ENCODE data around the gene MUC15. TPM values are rescaled to one million over a fixed set of nuclear protein-coding genes. Genes with fewer than 3 reads are reported as not detected.

Gene MUC15
- total RNA-seq, 1 donor, result not detected

DNA sequence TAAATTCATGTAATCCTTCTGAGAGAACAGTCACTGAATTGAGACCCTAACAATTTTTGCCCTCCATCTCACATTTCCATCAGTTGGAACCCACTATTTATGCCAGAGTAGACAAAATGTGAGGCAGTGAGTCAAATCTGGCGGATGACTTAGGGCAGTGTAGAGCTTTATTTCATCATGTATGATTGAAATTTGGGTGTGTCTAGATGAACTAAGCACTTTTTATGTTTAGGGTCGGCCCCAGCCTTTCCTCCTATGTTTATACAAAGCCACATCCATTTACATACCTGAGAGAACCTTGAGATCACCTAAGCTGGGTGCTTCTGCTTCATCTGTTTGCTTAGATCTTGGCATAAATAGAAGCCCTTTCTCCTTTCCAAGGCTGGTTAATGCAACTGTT lies 15.0 kb upstream of the MUC15 start:
- TF ChIP-seq, protein P1, sequence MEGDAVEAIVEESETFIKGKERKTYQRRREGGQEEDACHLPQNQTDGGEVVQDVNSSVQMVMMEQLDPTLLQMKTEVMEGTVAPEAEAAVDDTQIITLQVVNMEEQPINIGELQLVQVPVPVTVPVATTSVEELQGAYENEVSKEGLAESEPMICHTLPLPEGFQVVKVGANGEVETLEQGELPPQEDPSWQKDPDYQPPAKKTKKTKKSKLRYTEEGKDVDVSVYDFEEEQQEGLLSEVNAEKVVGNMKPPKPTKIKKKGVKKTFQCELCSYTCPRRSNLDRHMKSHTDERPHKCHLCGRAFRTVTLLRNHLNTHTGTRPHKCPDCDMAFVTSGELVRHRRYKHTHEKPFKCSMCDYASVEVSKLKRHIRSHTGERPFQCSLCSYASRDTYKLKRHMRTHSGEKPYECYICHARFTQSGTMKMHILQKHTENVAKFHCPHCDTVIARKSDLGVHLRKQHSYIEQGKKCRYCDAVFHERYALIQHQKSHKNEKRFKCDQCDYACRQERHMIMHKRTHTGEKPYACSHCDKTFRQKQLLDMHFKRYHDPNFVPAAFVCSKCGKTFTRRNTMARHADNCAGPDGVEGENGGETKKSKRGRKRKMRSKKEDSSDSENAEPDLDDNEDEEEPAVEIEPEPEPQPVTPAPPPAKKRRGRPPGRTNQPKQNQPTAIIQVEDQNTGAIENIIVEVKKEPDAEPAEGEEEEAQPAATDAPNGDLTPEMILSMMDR (IDR thresholded peaks at IDR 0.05; ENCODE audit: insufficient read depth, low read length), result no peak
- no peak overlapping the region for H3K4me3 ChIP-seq (ENCODE audit: low read depth, low read length)
- DNase-seq (ENCODE audit: low read depth), result no peak

DNA sequence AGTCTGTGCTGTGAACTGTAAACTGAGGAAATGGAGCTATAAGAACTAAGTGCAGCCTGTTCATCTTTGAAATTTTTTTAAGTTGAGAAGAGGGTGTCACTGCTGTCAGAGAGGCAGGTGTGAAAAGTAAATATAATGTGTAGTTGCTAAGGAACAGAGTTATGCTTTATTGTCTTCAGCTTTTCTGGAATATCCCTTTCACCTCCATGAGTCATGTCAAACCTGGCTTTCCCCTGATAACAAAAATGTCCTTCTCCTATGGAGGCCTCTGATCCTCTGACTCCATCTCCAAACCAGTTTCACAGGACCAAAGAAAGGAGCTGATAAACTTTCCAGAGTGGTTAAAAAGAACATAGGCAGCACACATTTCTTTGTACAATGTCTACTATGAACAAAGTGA lies 12.8 kb upstream of the MUC15 start:
- DNase-seq (ENCODE audit: low read depth), result no peak
- no peak overlapping the region for H3K4me3 ChIP-seq (ENCODE audit: low read depth, low read length)
- TF ChIP-seq, protein P1 (IDR thresholded peaks at IDR 0.05; ENCODE audit: insufficient read depth, low read length), result no peak

DNA sequence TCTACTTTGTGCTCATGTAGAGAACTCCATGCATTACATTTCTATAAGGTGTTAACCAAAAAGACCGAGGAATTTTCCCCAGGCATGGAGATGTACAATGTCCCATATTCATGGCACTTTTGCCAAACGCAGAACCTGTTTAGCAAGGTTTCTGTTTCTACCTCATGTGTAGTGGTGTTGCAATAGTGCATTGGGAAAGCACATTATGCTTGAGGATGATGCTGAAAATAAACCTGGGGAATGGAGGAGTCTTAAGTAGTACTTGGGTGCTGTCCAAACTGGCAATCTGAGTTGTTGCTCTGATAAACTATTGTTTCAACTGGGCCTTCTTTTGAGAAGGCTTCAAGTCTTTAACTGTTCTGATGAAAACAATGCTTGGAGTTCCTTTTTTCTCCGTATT lies 11.5 kb upstream of the MUC15 start:
- TF ChIP-seq, protein P1 (IDR thresholded peaks at IDR 0.05; ENCODE audit: insufficient read depth, low read length), result no peak
- DNase-seq (ENCODE audit: low read depth), result peak; percentile 65
- H3K4me3 ChIP-seq (ENCODE audit: low read depth, low read length), result no peak overlapping the region

DNA sequence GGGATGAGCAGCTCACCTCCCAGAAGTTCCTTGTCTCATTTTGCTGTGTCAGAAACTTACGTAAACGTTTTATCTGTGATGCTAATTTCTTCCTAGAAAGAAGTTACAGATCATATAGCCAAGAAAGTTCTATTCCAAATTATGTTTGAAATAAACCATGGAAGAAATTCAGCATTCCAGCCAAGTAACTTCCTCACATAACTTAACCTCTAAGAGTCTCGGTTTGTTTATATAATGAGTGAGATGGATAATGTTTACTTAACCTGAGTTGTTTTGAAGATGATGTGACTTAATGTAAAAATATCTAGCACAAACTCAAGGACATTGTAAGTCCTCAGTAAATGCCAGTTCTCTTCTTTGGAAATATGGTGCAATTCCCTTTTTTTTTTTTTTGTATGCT lies 8.9 kb upstream of the MUC15 start:
- TF ChIP-seq, protein P1 (IDR thresholded peaks at IDR 0.05; ENCODE audit: insufficient read depth, low read length), result no peak
- no peak overlapping the region for H3K4me3 ChIP-seq (ENCODE audit: low read depth, low read length)
- DNase-seq (ENCODE audit: low read depth), result peak; percentile 48

DNA sequence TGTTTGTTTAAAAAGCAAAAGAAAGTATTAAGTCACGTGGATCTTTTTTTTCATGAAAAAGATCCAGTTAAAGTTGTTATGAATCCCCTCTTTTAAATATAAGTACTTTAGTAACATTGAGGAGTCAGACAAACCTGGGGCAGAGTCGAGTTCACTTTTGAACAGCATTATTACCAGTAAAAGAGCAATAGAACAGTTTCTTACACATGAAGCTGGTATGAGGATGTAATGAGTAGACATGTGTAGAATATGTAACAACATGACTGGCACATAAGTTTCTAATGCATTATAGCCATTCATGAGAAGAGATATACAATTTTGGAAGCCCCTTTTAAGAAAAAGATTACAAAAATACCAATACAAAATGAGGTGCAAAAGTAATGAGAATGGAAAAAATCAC lies 7.6 kb upstream of the MUC15 start:
- TF ChIP-seq, protein P1 (IDR thresholded peaks at IDR 0.05; ENCODE audit: insufficient read depth, low read length), result no peak
- no peak overlapping the region for H3K4me3 ChIP-seq (ENCODE audit: low read depth, low read length)
- DNase-seq (ENCODE audit: low read depth), result no peak

DNA sequence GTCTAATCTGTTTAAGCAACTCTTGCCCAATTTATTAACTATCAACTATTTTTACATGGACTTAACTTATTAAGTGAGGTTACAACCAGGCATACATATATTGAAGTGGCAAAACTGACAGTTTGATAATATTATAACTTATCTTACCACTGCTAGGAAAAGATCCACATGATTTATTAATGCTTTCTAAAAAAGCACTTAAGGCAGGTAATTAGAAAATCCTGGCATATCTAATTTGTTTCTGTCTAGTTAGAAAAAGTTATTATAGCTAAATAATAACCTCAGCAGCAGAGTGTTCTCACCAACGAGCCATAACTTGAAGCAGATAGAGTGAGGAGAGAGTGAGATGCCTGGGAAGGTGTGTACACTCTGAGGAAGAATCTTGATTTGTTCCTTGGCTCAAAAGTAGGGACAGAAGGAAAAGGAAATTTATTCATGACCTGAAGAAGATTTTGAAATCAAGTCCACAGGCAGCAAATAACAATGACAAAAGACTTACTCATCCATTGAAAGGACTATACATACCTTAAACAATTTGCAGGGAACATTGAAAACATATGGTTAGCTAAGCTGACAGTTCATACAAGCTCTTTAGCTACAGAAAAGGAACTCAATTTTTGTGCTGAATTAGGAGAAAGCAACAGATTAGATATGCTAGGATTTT lies 7.1 kb upstream of the MUC15 start:
- peak; percentile 28 for DNase-seq (ENCODE audit: low read depth)
- H3K4me3 ChIP-seq (ENCODE audit: low read depth, low read length), result no peak overlapping the region
- TF ChIP-seq, protein P1 (IDR thresholded peaks at IDR 0.05; ENCODE audit: insufficient read depth, low read length), result no peak

DNA sequence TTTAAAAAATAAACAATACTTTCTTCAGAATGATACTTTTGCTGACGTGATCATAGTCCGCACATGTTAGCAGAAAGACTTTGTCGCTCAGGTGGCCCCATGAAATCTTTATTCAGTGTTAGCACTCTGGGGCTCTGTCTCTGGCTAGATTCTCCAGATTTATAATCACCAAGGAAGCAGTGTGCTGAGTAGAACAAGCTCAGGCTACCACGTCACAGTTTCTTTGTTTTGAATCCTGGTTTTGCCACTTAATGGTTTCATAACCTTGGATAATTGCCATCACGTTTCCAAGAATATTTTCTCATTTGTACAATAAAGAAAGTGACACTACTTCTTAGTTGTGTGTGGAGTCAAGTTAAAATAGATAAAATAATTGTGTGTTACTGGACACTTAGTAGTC lies 3.9 kb upstream of the MUC15 start:
- no peak overlapping the region for H3K4me3 ChIP-seq (ENCODE audit: low read depth, low read length)
- TF ChIP-seq, protein P1 (IDR thresholded peaks at IDR 0.05; ENCODE audit: insufficient read depth, low read length), result no peak
- DNase-seq (ENCODE audit: low read depth), result peak; percentile 39

Data from fibroblast of the aortic adventitia (primary cell).